ENCODE measurements around the gene AAR2.

The AAR2 gene

GRCh38 chr20:36235892-36236785 lies at the start of gene AAR2:
TSS of gene AAR2 (plus strand) at chr20:36236478. CDS start at chr20:36239869, 3,391 bp downstream.
- Histone ChIP-seq H3K9me3 (ENCODE audit: control insufficient read depth, low read length) (no peaks in the 10 kb centered on the region), H3K27me3 (replicated peaks; ENCODE audit: control insufficient read depth, insufficient read depth, low read length) (no peaks in the 10 kb centered on the region), H3K9ac (ENCODE audit: low read length) (peak within 1 kb of the TSS; percentile 95), H3K4me1 (ENCODE audit: control insufficient read depth, insufficient read depth, low read length) (peaks cover 19% of the 10 kb centered on the region), H3K4me3 (ENCODE audit: low read length) (peak within 1 kb of the TSS; percentile 91), H3K36me3 (ENCODE audit: control insufficient read depth, insufficient read depth, low read length, severe bottlenecking) (peaks cover 15% of the 10 kb centered on the region)
- peak; percentile 94 for DNase-seq (ENCODE audit: low read depth)

GRCh38 chr20:36193977-36194712 lies 42.1 kb upstream of the AAR2 start:
- no peaks in the 10 kb centered on the region for H3K9me3 ChIP-seq (ENCODE audit: control insufficient read depth, low read length)
- H3K4me3 ChIP-seq (ENCODE audit: low read length), result no peak overlapping the region
- H3K36me3 ChIP-seq (ENCODE audit: control insufficient read depth, insufficient read depth, low read length, severe bottlenecking), result peaks cover 49% of the 10 kb centered on the region
- H3K4me1 ChIP-seq (ENCODE audit: control insufficient read depth, insufficient read depth, low read length), result no peaks in the 10 kb centered on the region
- H3K27me3 ChIP-seq (replicated peaks; ENCODE audit: control insufficient read depth, insufficient read depth, low read length), result no peaks in the 10 kb centered on the region
- H3K9ac ChIP-seq (ENCODE audit: low read length), result no peak overlapping the region
- no peak for DNase-seq (ENCODE audit: low read depth)

- Histone ChIP-seq H3K9ac (ENCODE audit: low read length) (no peak overlapping the region), H3K36me3 (ENCODE audit: control insufficient read depth, insufficient read depth, low read length, severe bottlenecking) (peaks cover 33% of the 10 kb centered on the region), H3K9me3 (ENCODE audit: control insufficient read depth, low read length) (no peaks in the 10 kb centered on the region), H3K4me3 (ENCODE audit: low read length) (no peak overlapping the region), H3K4me1 (ENCODE audit: control insufficient read depth, insufficient read depth, low read length) (no peaks in the 10 kb centered on the region), H3K27me3 (replicated peaks; ENCODE audit: control insufficient read depth, insufficient read depth, low read length) (no peaks in the 10 kb centered on the region)
- DNase-seq (ENCODE audit: low read depth), result no peak
Measured at GRCh38 chr20:36196676-36197075, 39.6 kb upstream of the AAR2 start.

- no peaks in the 10 kb centered on the region for H3K27me3 ChIP-seq (replicated peaks; ENCODE audit: control insufficient read depth, insufficient read depth, low read length)
- H3K9me3 ChIP-seq (ENCODE audit: control insufficient read depth, low read length), result no peaks in the 10 kb centered on the region
- DNase-seq (ENCODE audit: low read depth), result no peak
- H3K9ac ChIP-seq (ENCODE audit: low read length), result no peak overlapping the region
- no peak overlapping the region for H3K4me3 ChIP-seq (ENCODE audit: low read length)
- no peaks in the 10 kb centered on the region for H3K4me1 ChIP-seq (ENCODE audit: control insufficient read depth, insufficient read depth, low read length)
- peaks cover 33% of the 10 kb centered on the region for H3K36me3 ChIP-seq (ENCODE audit: control insufficient read depth, insufficient read depth, low read length, severe bottlenecking)
Measured at GRCh38 chr20:36197271-36197670, 39.0 kb upstream of the AAR2 start.

GRCh38 chr20:36199345-36200257 lies 36.7 kb upstream of the AAR2 start:
- Histone ChIP-seq H3K4me3 (ENCODE audit: low read length) (no peak overlapping the region), H3K9ac (ENCODE audit: low read length) (no peak overlapping the region), H3K27me3 (replicated peaks; ENCODE audit: control insufficient read depth, insufficient read depth, low read length) (no peaks in the 10 kb centered on the region), H3K4me1 (ENCODE audit: control insufficient read depth, insufficient read depth, low read length) (no peaks in the 10 kb centered on the region), H3K9me3 (ENCODE audit: control insufficient read depth, low read length) (no peaks in the 10 kb centered on the region), H3K36me3 (ENCODE audit: control insufficient read depth, insufficient read depth, low read length, severe bottlenecking) (peaks cover 20% of the 10 kb centered on the region)
- DNase-seq (ENCODE audit: low read depth), result peak; percentile 87

GRCh38 chr20:36200451-36200850 lies 35.8 kb upstream of the AAR2 start:
- peaks cover 14% of the 10 kb centered on the region for H3K36me3 ChIP-seq (ENCODE audit: control insufficient read depth, insufficient read depth, low read length, severe bottlenecking)
- H3K4me1 ChIP-seq (ENCODE audit: control insufficient read depth, insufficient read depth, low read length), result peaks cover 6% of the 10 kb centered on the region
- no peaks in the 10 kb centered on the region for H3K27me3 ChIP-seq (replicated peaks; ENCODE audit: control insufficient read depth, insufficient read depth, low read length)
- H3K9me3 ChIP-seq (ENCODE audit: control insufficient read depth, low read length), result no peaks in the 10 kb centered on the region
- H3K4me3 ChIP-seq (ENCODE audit: low read length), result no peak overlapping the region
- DNase-seq (ENCODE audit: low read depth), result no peak
- no peak overlapping the region for H3K9ac ChIP-seq (ENCODE audit: low read length)

- Histone ChIP-seq H3K4me3 (ENCODE audit: low read length) (no peak overlapping the region), H3K27me3 (replicated peaks; ENCODE audit: control insufficient read depth, insufficient read depth, low read length) (no peaks in the 10 kb centered on the region), H3K4me1 (ENCODE audit: control insufficient read depth, insufficient read depth, low read length) (peaks cover 6% of the 10 kb centered on the region), H3K36me3 (ENCODE audit: control insufficient read depth, insufficient read depth, low read length, severe bottlenecking) (peaks cover 17% of the 10 kb centered on the region), H3K9me3 (ENCODE audit: control insufficient read depth, low read length) (no peaks in the 10 kb centered on the region), H3K9ac (ENCODE audit: low read length) (no peak overlapping the region)
- DNase-seq (ENCODE audit: low read depth), result no peak
Measured at GRCh38 chr20:36201198-36201597, 35.1 kb upstream of the AAR2 start.

GRCh38 chr20:36202891-36203338 lies 33.4 kb upstream of the AAR2 start:
- Histone ChIP-seq H3K9ac (ENCODE audit: low read length) (no peak overlapping the region), H3K4me1 (ENCODE audit: control insufficient read depth, insufficient read depth, low read length) (peaks cover 6% of the 10 kb centered on the region), H3K4me3 (ENCODE audit: low read length) (no peak overlapping the region), H3K27me3 (replicated peaks; ENCODE audit: control insufficient read depth, insufficient read depth, low read length) (no peaks in the 10 kb centered on the region), H3K9me3 (ENCODE audit: control insufficient read depth, low read length) (no peaks in the 10 kb centered on the region), H3K36me3 (ENCODE audit: control insufficient read depth, insufficient read depth, low read length, severe bottlenecking) (peaks cover 24% of the 10 kb centered on the region)
- DNase-seq (ENCODE audit: low read depth), result peak; percentile 74

GRCh38 chr20:36203861-36204260 lies 32.4 kb upstream of the AAR2 start:
- peaks cover 6% of the 10 kb centered on the region for H3K4me1 ChIP-seq (ENCODE audit: control insufficient read depth, insufficient read depth, low read length)
- H3K9ac ChIP-seq (ENCODE audit: low read length), result no peak overlapping the region
- H3K4me3 ChIP-seq (ENCODE audit: low read length), result no peak overlapping the region
- no peak for DNase-seq (ENCODE audit: low read depth)
- peaks cover 20% of the 10 kb centered on the region for H3K36me3 ChIP-seq (ENCODE audit: control insufficient read depth, insufficient read depth, low read length, severe bottlenecking)
- H3K9me3 ChIP-seq (ENCODE audit: control insufficient read depth, low read length), result no peaks in the 10 kb centered on the region
- no peaks in the 10 kb centered on the region for H3K27me3 ChIP-seq (replicated peaks; ENCODE audit: control insufficient read depth, insufficient read depth, low read length)

GRCh38 chr20:36205026-36205425 lies 31.3 kb upstream of the AAR2 start:
- Histone ChIP-seq H3K9me3 (ENCODE audit: control insufficient read depth, low read length) (no peaks in the 10 kb centered on the region), H3K36me3 (ENCODE audit: control insufficient read depth, insufficient read depth, low read length, severe bottlenecking) (peaks cover 25% of the 10 kb centered on the region), H3K27me3 (replicated peaks; ENCODE audit: control insufficient read depth, insufficient read depth, low read length) (no peaks in the 10 kb centered on the region), H3K4me1 (ENCODE audit: control insufficient read depth, insufficient read depth, low read length) (peaks cover 6% of the 10 kb centered on the region), H3K9ac (ENCODE audit: low read length) (no peak overlapping the region), H3K4me3 (ENCODE audit: low read length) (no peak overlapping the region)
- no peak for DNase-seq (ENCODE audit: low read depth)
